GDM1 (cell line): ENCODE results near the gene NCOA7.
"Not testable (repeated sequence)": the region's sequence is repeated elsewhere in the genome, so short reads cannot be mapped to it uniquely, and the experiment has no call there.

ENCODE experiments used
- DNase-seq: peaks from one replicate; lab custom pipeline; 2025; lab: John Stamatoyannopoulos, UW

NCOA7 gene

GRCh38 chr6:125868252-125868651 is 77.5 kb downstream of the NCOA7 start:
- no peak for DNase-seq

GRCh38 chr6:125868678-125869395 is 78.1 kb downstream of the NCOA7 start:
- DNase-seq, result no peak

- no peak for DNase-seq
Observed at GRCh38 chr6:125869427-125869826, 78.7 kb downstream of the NCOA7 start.

- DNase-seq, result no peak
Observed at GRCh38 chr6:125871365-125871764, 80.6 kb downstream of the NCOA7 start.

- no peak for DNase-seq
Observed at GRCh38 chr6:125872259-125872921, 81.6 kb downstream of the NCOA7 start.

- no peak for DNase-seq
Observed at GRCh38 chr6:125882243-125882642, 91.5 kb downstream of the NCOA7 start.

- no peak for DNase-seq
Observed at GRCh38 chr6:125884634-125885371, 94.0 kb downstream of the NCOA7 start.

- DNase-seq, result no peak
Observed at GRCh38 chr6:125886021-125886420, 95.3 kb downstream of the NCOA7 start.

- DNase-seq, result no peak
Observed at GRCh38 chr6:125886914-125887313, 96.2 kb downstream of the NCOA7 start.

- no peak for DNase-seq
Observed at GRCh38 chr6:125887372-125887771, 96.6 kb downstream of the NCOA7 start.

- no peak for DNase-seq
Observed at GRCh38 chr6:125888989-125889656, 98.4 kb downstream of the NCOA7 start.

- DNase-seq, result no peak
Observed at GRCh38 chr6:125899726-125900182, 109.0 kb downstream of the NCOA7 start.

- no peak for DNase-seq
Observed at GRCh38 chr6:125904871-125905270, 114.1 kb downstream of the NCOA7 start.

- peak; percentile 9 for DNase-seq
Observed at GRCh38 chr6:125906158-125906998, 115.6 kb downstream of the NCOA7 start.

GRCh38 chr6:125910527-125910926 is 119.8 kb downstream of the NCOA7 start:
- no peak for DNase-seq

- DNase-seq, result not testable (repeated sequence)
Observed at GRCh38 chr6:125911051-125911451, 120.3 kb downstream of the NCOA7 start.

- DNase-seq, result not testable (repeated sequence)
Observed at GRCh38 chr6:125912430-125912829, 121.7 kb downstream of the NCOA7 start.

GRCh38 chr6:125913145-125913544 is 122.4 kb downstream of the NCOA7 start:
- no peak for DNase-seq

GRCh38 chr6:125913864-125914351 is 123.1 kb downstream of the NCOA7 start:
- DNase-seq, result no peak

GRCh38 chr6:125918230-125918629 is 127.5 kb downstream of the NCOA7 start:
- no peak for DNase-seq
